ENCODE measurements around the gene RNF128.

Gene RNF128

GRCh38 chrX:106726485-106727437, at the start of gene RNF128:
Gene RNF128 (plus strand): TSS chrX:106726701. CDS start chrX:106726914, 213 bp downstream.
- Histone ChIP-seq H3K4me1 (ENCODE audit: insufficient read depth, insufficient read length) (no peaks in the 10 kb centered on the region), H3K36me3 (ENCODE audit: insufficient read depth, insufficient read length, low read length) (no peaks in the 10 kb centered on the region), H3K9me3 (ENCODE audit: insufficient read depth, low read length) (no peaks in the 10 kb centered on the region), H3K4me3 (ENCODE audit: insufficient read length, low read depth) (peak within 1 kb of the TSS; percentile 78), H3K9ac (ENCODE audit: insufficient read length, low read depth) (peak within 1 kb of the TSS; percentile 85), H3K27me3 (ENCODE audit: insufficient read depth, insufficient read length) (peaks cover 53% of the 10 kb centered on the region)
- TF ChIP-seq YY1 (IDR thresholded peaks at IDR 0.05; ENCODE audit: insufficient read depth, insufficient read length) (no peak), SUZ12 (IDR thresholded peaks at IDR 0.05; ENCODE audit: extremely low read depth, insufficient read depth, insufficient read length) (peak; percentile 52), ZNF274 (IDR thresholded peaks at IDR 0.05; ENCODE audit: low read depth, low read length) (no peak)
- peak; percentile 63 for DNase-seq (ENCODE audit: low read depth, low spot score)

GRCh38 chrX:106680716-106681115, 45.8 kb upstream of the RNF128 start:
- H3K4me1 ChIP-seq (ENCODE audit: insufficient read depth, insufficient read length), result no peaks in the 10 kb centered on the region
- H3K4me3 ChIP-seq (ENCODE audit: insufficient read length, low read depth), result no peak overlapping the region
- no peaks in the 10 kb centered on the region for H3K9me3 ChIP-seq (ENCODE audit: insufficient read depth, low read length)
- H3K36me3 ChIP-seq (ENCODE audit: insufficient read depth, insufficient read length, low read length), result no peaks in the 10 kb centered on the region
- no peak for DNase-seq (ENCODE audit: low read depth, low spot score)
- no peak overlapping the region for H3K9ac ChIP-seq (ENCODE audit: insufficient read length, low read depth)
- no peak for TF ChIP-seq YY1 (IDR thresholded peaks at IDR 0.05; ENCODE audit: insufficient read depth, insufficient read length)
- no peak for TF ChIP-seq ZNF274 (IDR thresholded peaks at IDR 0.05; ENCODE audit: low read depth, low read length)
- no peak for TF ChIP-seq SUZ12 (IDR thresholded peaks at IDR 0.05; ENCODE audit: extremely low read depth, insufficient read depth, insufficient read length)
- no peaks in the 10 kb centered on the region for H3K27me3 ChIP-seq (ENCODE audit: insufficient read depth, insufficient read length)

- Histone ChIP-seq H3K4me1 (ENCODE audit: insufficient read depth, insufficient read length) (no peaks in the 10 kb centered on the region), H3K36me3 (ENCODE audit: insufficient read depth, insufficient read length, low read length) (no peaks in the 10 kb centered on the region), H3K9me3 (ENCODE audit: insufficient read depth, low read length) (no peaks in the 10 kb centered on the region), H3K4me3 (ENCODE audit: insufficient read length, low read depth) (no peak overlapping the region), H3K9ac (ENCODE audit: insufficient read length, low read depth) (no peak overlapping the region), H3K27me3 (ENCODE audit: insufficient read depth, insufficient read length) (no peaks in the 10 kb centered on the region)
- no peak for TF ChIP-seq ZNF274 (IDR thresholded peaks at IDR 0.05; ENCODE audit: low read depth, low read length)
- no peak for TF ChIP-seq YY1 (IDR thresholded peaks at IDR 0.05; ENCODE audit: insufficient read depth, insufficient read length)
- no peak for TF ChIP-seq SUZ12 (IDR thresholded peaks at IDR 0.05; ENCODE audit: extremely low read depth, insufficient read depth, insufficient read length)
- DNase-seq (ENCODE audit: low read depth, low spot score), result no peak
Observed at GRCh38 chrX:106684207-106684606, 42.3 kb upstream of the RNF128 start.

- Histone ChIP-seq H3K36me3 (ENCODE audit: insufficient read depth, insufficient read length, low read length) (no peaks in the 10 kb centered on the region), H3K4me3 (ENCODE audit: insufficient read length, low read depth) (no peak overlapping the region), H3K9ac (ENCODE audit: insufficient read length, low read depth) (no peak overlapping the region), H3K27me3 (ENCODE audit: insufficient read depth, insufficient read length) (no peaks in the 10 kb centered on the region), H3K9me3 (ENCODE audit: insufficient read depth, low read length) (no peaks in the 10 kb centered on the region), H3K4me1 (ENCODE audit: insufficient read depth, insufficient read length) (no peaks in the 10 kb centered on the region)
- DNase-seq (ENCODE audit: low read depth, low spot score), result no peak
- TF ChIP-seq ZNF274 (IDR thresholded peaks at IDR 0.05; ENCODE audit: low read depth, low read length), result no peak
- TF ChIP-seq SUZ12 (IDR thresholded peaks at IDR 0.05; ENCODE audit: extremely low read depth, insufficient read depth, insufficient read length), result no peak
- TF ChIP-seq YY1 (IDR thresholded peaks at IDR 0.05; ENCODE audit: insufficient read depth, insufficient read length), result no peak
Observed at GRCh38 chrX:106692425-106693065, 34.0 kb upstream of the RNF128 start.

- H3K4me3 ChIP-seq (ENCODE audit: insufficient read length, low read depth), result no peak overlapping the region
- no peaks in the 10 kb centered on the region for H3K36me3 ChIP-seq (ENCODE audit: insufficient read depth, insufficient read length, low read length)
- H3K27me3 ChIP-seq (ENCODE audit: insufficient read depth, insufficient read length), result no peaks in the 10 kb centered on the region
- H3K4me1 ChIP-seq (ENCODE audit: insufficient read depth, insufficient read length), result no peaks in the 10 kb centered on the region
- DNase-seq (ENCODE audit: low read depth, low spot score), result no peak
- TF ChIP-seq ZNF274 (IDR thresholded peaks at IDR 0.05; ENCODE audit: low read depth, low read length), result no peak
- no peak for TF ChIP-seq YY1 (IDR thresholded peaks at IDR 0.05; ENCODE audit: insufficient read depth, insufficient read length)
- TF ChIP-seq SUZ12 (IDR thresholded peaks at IDR 0.05; ENCODE audit: extremely low read depth, insufficient read depth, insufficient read length), result no peak
- no peak overlapping the region for H3K9ac ChIP-seq (ENCODE audit: insufficient read length, low read depth)
- no peaks in the 10 kb centered on the region for H3K9me3 ChIP-seq (ENCODE audit: insufficient read depth, low read length)
Observed at GRCh38 chrX:106696502-106696901, 30.0 kb upstream of the RNF128 start.

- TF ChIP-seq YY1 (IDR thresholded peaks at IDR 0.05; ENCODE audit: insufficient read depth, insufficient read length) (no peak), SUZ12 (IDR thresholded peaks at IDR 0.05; ENCODE audit: extremely low read depth, insufficient read depth, insufficient read length) (no peak), ZNF274 (IDR thresholded peaks at IDR 0.05; ENCODE audit: low read depth, low read length) (no peak)
- no peaks in the 10 kb centered on the region for H3K36me3 ChIP-seq (ENCODE audit: insufficient read depth, insufficient read length, low read length)
- no peaks in the 10 kb centered on the region for H3K27me3 ChIP-seq (ENCODE audit: insufficient read depth, insufficient read length)
- H3K9me3 ChIP-seq (ENCODE audit: insufficient read depth, low read length), result no peaks in the 10 kb centered on the region
- no peak overlapping the region for H3K9ac ChIP-seq (ENCODE audit: insufficient read length, low read depth)
- no peaks in the 10 kb centered on the region for H3K4me1 ChIP-seq (ENCODE audit: insufficient read depth, insufficient read length)
- DNase-seq (ENCODE audit: low read depth, low spot score), result no peak
- no peak overlapping the region for H3K4me3 ChIP-seq (ENCODE audit: insufficient read length, low read depth)
Observed at GRCh38 chrX:106698693-106699092, 27.8 kb upstream of the RNF128 start.

GRCh38 chrX:106702636-106703035, 23.9 kb upstream of the RNF128 start:
- no peaks in the 10 kb centered on the region for H3K36me3 ChIP-seq (ENCODE audit: insufficient read depth, insufficient read length, low read length)
- TF ChIP-seq SUZ12 (IDR thresholded peaks at IDR 0.05; ENCODE audit: extremely low read depth, insufficient read depth, insufficient read length) (no peak), ZNF274 (IDR thresholded peaks at IDR 0.05; ENCODE audit: low read depth, low read length) (no peak), YY1 (IDR thresholded peaks at IDR 0.05; ENCODE audit: insufficient read depth, insufficient read length) (no peak)
- H3K9ac ChIP-seq (ENCODE audit: insufficient read length, low read depth), result no peak overlapping the region
- no peaks in the 10 kb centered on the region for H3K9me3 ChIP-seq (ENCODE audit: insufficient read depth, low read length)
- no peaks in the 10 kb centered on the region for H3K27me3 ChIP-seq (ENCODE audit: insufficient read depth, insufficient read length)
- no peak for DNase-seq (ENCODE audit: low read depth, low spot score)
- no peaks in the 10 kb centered on the region for H3K4me1 ChIP-seq (ENCODE audit: insufficient read depth, insufficient read length)
- H3K4me3 ChIP-seq (ENCODE audit: insufficient read length, low read depth), result no peak overlapping the region

Measured in NT2/D1 (cell line).